Spleen (tissue), 7 donors: ENCODE measurements around the gene DTD1.

Experiments used
- POLR2A ChIP-seq, 3 donors: fragments of 450-650 bp; IDR thresholded peaks; one replicate each; pipeline ENCODE4 v1.5.1; 2017; ENCODE audit warnings: antibody characterized with exemption in 3 of 3, mild to moderate bottlenecking in 1 of 3
- TF ChIP-seq, protein P1 (sequence below), 11 experiments: fragments of 200-600 bp in 7 of 11; fragments of 450-650 bp in 4 of 11; sonication (generic) in 4 of 11; IDR thresholded peaks in 8 of 11; conservative IDR thresholded peaks in 3 of 11; 1 replicate in 7 of 11; 2 replicates in 4 of 11; pipeline versions ENCODE4 v1.4.0 to v1.8.0; 2016 to 2021; ENCODE audit warnings: antibody characterized with exemption in 11 of 11, inconsistent platforms in 4 of 11, mild to moderate bottlenecking in 1 of 11
- donor health status: DM: no; HTN: no; CAD: no; lungs with moderate emphysema.
- donor health status: DM: no; HTN: no; CAD: no.
- donor health status: DM: no; HTN: no; CAD: no.

DNA sequence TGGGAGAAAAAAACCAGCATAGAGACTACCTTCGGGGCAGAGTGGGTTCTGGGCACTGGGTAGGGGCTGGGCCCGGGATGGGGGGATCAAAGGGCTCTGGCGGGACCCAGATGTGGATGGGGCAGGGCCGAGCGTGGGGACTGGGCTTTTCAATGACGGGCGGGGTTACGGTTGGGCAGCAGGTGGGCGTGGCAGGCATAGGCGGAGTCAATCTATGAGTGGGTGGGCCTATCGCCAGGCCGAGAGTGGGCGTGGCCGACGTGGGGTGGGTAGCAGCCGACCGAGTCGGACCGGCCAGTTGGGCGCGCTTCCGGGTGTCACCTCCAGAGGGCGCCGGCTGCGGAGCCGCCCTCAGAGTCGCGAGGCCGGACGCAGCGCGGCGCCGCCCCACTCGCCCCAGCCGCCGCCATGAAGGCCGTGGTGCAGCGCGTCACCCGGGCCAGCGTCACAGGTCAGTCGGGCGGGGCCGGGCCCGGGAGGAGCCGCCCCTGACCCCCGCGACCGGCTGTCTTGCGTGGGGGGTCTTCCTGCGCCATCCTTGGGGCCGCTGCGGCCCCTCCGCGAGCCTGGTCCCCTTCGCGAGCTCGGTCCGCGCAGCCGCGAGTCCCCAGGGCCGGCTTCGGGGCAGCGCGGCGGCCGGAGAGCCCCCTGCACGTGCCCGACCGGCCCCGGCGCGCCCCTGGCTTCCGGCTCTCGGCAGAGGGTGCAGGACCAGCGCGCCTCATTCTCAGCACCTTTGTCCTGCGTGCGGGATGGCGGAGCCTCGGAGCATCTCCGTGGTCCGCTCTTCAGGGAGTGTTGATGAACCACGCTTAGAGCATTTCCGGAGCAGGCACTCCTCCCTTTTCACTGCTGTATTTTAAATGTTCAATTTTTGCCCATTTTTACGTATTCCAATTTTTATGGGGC lies at the start of gene DTD1:
- TF ChIP-seq, protein P1, sequence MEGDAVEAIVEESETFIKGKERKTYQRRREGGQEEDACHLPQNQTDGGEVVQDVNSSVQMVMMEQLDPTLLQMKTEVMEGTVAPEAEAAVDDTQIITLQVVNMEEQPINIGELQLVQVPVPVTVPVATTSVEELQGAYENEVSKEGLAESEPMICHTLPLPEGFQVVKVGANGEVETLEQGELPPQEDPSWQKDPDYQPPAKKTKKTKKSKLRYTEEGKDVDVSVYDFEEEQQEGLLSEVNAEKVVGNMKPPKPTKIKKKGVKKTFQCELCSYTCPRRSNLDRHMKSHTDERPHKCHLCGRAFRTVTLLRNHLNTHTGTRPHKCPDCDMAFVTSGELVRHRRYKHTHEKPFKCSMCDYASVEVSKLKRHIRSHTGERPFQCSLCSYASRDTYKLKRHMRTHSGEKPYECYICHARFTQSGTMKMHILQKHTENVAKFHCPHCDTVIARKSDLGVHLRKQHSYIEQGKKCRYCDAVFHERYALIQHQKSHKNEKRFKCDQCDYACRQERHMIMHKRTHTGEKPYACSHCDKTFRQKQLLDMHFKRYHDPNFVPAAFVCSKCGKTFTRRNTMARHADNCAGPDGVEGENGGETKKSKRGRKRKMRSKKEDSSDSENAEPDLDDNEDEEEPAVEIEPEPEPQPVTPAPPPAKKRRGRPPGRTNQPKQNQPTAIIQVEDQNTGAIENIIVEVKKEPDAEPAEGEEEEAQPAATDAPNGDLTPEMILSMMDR (IDR thresholded peaks at IDR 0.05 in 8 of 11, conservative IDR thresholded peaks at IDR 0.05 in 3 of 11): peak in 10 of 11 experiments; percentile 23 to 87 (median 74)
- TF ChIP-seq POLR2A (IDR thresholded peaks at IDR 0.05): no peak
